Epithelial cell of alveolus of lung (primary cell): ENCODE data around the gene CTRL. TPM values are rescaled to one million over a fixed set of nuclear protein-coding genes. Genes with fewer than 3 reads are reported as not detected.

Source experiments
- total RNA-seq: library from RNA; depleted of rRNA; stranded (reverse); fragments of >200 nt; gene quantifications from 2 replicates; pipeline ENCODE4 v1.2.1, GENCODE V29; 2015

CTRL gene
- total RNA-seq: 0.26 and 0.80 TPM in 2 replicates

GRCh38 chr16:67931712-67932461, at the start of gene CTRL:
TSS of gene CTRL (minus strand) at chr16:67931862. CDS start at chr16:67931852, 10 bp downstream.

GRCh38 chr16:67979955-67980678, 48.5 kb upstream of the CTRL start, which contains the start of gene DPEP3:
TSS of gene DPEP3 (minus strand) at chr16:67980499. CDS start at chr16:67980380, 119 bp downstream.

GRCh38 chr16:67968400-67969253, 37.0 kb upstream of the CTRL start, which contains the start of gene SLC12A4:
TSS of gene SLC12A4 (minus strand) at chr16:67968637. CDS start at chr16:67968553, 84 bp downstream.

DNA sequence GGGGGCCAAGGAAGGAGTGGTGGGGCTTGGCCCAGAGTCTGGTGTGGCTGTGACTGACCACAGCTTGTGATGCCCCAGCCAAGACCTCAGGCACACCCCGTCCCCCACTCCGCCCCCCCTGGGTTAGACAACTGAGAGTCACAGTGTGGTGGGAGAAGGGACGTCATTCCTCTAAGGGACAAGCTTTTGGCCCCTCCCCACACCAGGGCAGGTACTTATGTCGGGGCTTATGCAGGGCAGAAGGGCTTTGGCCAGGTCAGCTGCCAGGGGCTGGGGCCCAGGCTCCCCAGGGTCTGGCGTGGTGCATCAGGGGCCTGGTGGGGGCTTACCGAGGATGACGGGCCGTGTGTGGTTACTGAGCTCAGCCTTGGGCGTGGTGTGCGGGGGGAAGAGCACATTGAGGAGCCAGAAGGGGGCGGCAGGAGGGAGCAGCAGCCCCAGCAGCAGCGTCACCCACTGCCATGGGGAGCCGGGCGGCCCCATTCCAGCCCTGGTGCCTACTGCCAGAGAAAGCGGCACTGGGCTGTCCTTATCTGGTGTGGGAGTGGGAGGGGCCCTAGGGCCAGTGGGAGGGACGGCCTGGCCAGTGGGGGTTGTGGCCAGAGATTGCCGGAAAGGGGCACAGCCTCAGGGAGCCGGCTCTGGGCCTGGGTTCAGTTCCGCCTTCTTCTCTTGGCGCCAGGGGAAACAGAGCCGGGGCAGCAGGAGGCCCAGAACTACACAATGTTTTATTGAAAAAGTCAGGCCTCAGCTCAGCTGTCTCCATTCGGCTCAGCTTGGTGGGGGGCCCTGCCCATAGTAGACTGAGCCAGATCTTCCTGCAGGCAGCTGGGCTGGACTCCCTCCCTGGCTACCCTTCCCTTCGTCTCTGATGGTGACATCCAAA, 12.2 kb upstream of the CTRL start, which contains the start of gene LCAT:
LCAT (minus strand) TSS at position 502 of the 886 bp plus-strand sequence; CDS start at position 483, 19 bp downstream.

GRCh38 chr16:67936124-67936879, 4.6 kb upstream of the CTRL start, which contains the start of gene PSMB10:
TSS of gene PSMB10 (minus strand) at chr16:67936850. CDS start at chr16:67936749, 101 bp downstream.

DNA sequence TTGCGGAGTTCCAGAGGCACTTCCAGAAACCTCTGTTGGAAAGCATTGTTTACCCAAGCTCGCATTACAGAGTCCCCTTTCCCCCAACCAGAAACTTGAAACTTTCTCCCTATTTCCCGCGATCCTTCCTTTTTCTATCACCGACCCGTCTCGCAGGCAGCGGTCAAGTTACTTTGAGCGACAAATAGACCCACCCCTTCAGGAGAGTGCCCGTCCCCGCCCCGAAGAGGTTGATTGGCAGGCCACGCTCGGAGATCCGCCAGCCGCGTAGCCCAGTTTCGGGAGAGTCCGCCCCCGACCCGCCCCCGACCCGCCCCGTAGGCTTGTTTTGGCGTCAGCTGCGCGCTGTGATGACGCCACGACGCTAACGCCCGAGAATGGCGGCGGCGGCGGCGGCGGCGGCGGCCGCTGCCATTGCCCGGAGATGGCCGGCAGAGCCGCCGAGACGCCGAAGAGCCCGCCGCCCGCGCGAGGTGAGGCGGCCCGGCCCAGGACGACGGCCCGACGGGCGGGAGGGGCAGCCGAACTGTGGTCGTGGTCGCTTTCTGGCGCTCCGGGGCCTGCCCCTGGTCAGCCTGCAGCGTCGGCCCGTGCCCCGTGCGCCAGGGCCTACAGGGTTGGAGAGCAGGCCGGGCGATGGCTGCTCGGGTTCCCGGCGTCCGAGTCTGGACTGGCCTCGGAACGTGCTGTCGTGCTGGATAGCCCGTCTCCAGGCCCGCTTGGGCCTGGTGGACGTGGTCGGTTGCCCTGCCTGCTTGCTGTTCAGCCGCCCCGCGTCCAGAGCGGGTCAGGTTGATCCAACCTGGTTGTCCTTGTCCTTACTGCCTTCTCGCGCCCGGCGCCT, 38.5 kb downstream of the CTRL start, which contains the start of gene PSKH1:
PSKH1 (plus strand) TSS at position 356 of the 844 bp plus-strand sequence. CDS start 15,496 bp downstream, outside the sequence.

DNA sequence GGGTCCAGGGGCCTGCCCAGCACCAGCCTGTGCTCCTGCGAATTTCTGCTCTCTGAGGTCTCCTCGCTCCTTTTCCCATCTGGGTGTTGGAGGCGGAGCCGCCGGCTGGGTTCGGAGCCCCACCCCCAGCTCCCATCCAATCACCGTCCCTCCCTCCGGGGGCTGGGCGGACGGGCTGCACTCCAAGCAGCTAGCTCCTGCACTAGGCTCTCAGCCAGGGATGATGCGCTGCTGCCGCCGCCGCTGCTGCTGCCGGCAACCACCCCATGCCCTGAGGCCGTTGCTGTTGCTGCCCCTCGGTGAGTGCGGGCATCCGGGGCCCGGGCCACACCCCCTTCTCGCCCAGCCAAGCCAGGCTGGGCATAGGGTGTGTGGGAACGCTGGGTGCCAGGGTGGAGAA, 47.0 kb downstream of the CTRL start, which contains the start of gene NRN1L:
NRN1L (plus strand) TSS at position 202 of the 400 bp plus-strand sequence; CDS start at position 221, 19 bp downstream.

Other genes with a start within 250 kb of the CTRL start
- 9.3 and 12.3 TPM in 2 replicates for gene GFOD2, start 212.5 kb downstream of the CTRL start, total RNA-seq
- 5.7 and 6.9 TPM in 2 replicates for gene RANBP10, start 125.3 kb downstream of the CTRL start, total RNA-seq
- gene TSNAXIP1, start 125.0 kb downstream of the CTRL start, total RNA-seq: 0.16 and 0.26 TPM in 2 replicates
- 35.8 and 51.5 TPM in 2 replicates for gene THAP11, start 89.5 kb downstream of the CTRL start, total RNA-seq
- 68.6 and 265 TPM in 2 replicates for gene NUTF2, start 84.9 kb downstream of the CTRL start, total RNA-seq
- gene CENPT, start 84.2 kb downstream of the CTRL start, total RNA-seq: 22.6 and 29.6 TPM in 2 replicates
- gene EDC4, start 58.8 kb downstream of the CTRL start, total RNA-seq: 41.2 and 50.0 TPM in 2 replicates
- 0.96 TPM in 1 of 2 replicates, not detected in the other for gene NRN1L, start 47.0 kb downstream of the CTRL start, total RNA-seq
- gene PSKH1, start 38.6 kb downstream of the CTRL start, total RNA-seq: 9.4 and 23.6 TPM in 2 replicates
- gene PSMB10, start 5.0 kb upstream of the CTRL start, total RNA-seq: 19.2 and 58.4 TPM in 2 replicates
- 4.4 and 12.6 TPM in 2 replicates for gene LCAT, start 12.3 kb upstream of the CTRL start, total RNA-seq
- gene SLC12A4, start 36.8 kb upstream of the CTRL start, total RNA-seq: 52.0 and 63.9 TPM in 2 replicates
- gene DPEP3, start 48.6 kb upstream of the CTRL start, total RNA-seq: not detected in 2 replicates
- gene DPEP2, start 67.6 kb upstream of the CTRL start, total RNA-seq: not detected in 2 replicates
- not detected in 2 replicates for gene DPEP2NB, start 84.0 kb upstream of the CTRL start, total RNA-seq
- gene DDX28, start 91.4 kb upstream of the CTRL start, total RNA-seq: 9.1 and 9.9 TPM in 2 replicates
- 13.7 and 16.3 TPM in 2 replicates for gene DUS2, start 91.4 kb upstream of the CTRL start, total RNA-seq
- gene NFATC3, start 153.5 kb upstream of the CTRL start, total RNA-seq: 15.5 and 26.1 TPM in 2 replicates